ENCODE measurements around the gene ASPSCR1. TPM values are rescaled to one million over a fixed set of nuclear protein-coding genes. Genes with fewer than 3 reads are reported as not detected.

The ASPSCR1 gene
- total and polyA plus RNA-seq, 9 of the 15 experiments (the other 6 are each of a cell fraction or from before 2014, with no cell fraction given): 0.90 to 36.9 (median 11.6) TPM

DNA sequence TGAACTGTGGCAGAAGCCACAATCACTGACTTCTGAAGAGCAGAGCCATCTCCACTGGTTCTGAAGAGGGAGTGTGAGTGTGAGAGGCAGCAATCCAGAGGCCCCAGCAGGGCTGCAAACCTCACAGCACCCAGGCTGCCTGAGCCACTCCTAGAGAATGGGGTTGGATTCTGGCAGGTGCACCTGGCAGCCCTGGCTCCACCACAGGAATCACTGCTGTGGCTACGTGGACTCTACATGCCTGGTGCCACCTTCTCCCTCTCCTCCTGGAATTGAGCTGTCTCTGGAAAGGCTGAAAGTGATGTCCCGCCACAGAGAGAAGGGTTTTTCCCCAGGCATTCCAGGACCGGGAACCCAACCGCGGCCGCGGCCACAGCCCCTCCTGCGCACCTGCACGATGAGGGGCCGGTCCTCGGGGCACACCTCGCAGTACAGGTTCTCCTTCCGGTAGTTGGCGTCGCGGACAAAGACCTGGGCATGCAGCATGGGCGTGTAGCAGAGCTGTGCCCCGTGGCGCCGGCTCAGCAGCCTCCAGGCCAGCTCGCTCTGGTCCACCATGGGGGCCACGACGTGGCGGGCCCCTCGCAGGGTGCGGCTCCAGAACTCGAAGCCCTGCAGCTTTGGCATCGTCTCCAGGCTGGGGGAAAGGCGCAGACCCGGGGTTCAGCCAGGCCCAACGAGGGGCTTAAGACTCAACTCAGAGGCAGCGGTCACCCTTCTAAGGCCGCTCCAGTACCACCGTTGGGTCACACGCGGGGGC is 87.2 kb downstream of the ASPSCR1 start (continued):
- TF ChIP-seq ADNP (tag; IDR thresholded peaks at IDR 0.05): no peak
- no peak for TF ChIP-seq CC2D1A (IDR thresholded peaks at IDR 0.05)
- TF ChIP-seq, protein P1, sequence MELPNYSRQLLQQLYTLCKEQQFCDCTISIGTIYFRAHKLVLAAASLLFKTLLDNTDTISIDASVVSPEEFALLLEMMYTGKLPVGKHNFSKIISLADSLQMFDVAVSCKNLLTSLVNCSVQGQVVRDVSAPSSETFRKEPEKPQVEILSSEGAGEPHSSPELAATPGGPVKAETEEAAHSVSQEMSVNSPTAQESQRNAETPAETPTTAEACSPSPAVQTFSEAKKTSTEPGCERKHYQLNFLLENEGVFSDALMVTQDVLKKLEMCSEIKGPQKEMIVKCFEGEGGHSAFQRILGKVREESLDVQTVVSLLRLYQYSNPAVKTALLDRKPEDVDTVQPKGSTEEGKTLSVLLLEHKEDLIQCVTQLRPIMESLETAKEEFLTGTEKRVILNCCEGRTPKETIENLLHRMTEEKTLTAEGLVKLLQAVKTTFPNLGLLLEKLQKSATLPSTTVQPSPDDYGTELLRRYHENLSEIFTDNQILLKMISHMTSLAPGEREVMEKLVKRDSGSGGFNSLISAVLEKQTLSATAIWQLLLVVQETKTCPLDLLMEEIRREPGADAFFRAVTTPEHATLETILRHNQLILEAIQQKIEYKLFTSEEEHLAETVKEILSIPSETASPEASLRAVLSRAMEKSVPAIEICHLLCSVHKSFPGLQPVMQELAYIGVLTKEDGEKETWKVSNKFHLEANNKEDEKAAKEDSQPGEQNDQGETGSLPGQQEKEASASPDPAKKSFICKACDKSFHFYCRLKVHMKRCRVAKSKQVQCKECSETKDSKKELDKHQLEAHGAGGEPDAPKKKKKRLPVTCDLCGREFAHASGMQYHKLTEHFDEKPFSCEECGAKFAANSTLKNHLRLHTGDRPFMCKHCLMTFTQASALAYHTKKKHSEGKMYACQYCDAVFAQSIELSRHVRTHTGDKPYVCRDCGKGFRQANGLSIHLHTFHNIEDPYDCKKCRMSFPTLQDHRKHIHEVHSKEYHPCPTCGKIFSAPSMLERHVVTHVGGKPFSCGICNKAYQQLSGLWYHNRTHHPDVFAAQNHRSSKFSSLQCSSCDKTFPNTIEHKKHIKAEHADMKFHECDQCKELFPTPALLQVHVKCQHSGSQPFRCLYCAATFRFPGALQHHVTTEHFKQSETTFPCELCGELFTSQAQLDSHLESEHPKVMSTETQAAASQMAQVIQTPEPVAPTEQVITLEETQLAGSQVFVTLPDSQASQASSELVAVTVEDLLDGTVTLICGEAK (IDR thresholded peaks at IDR 0.05): no peak
- TF ChIP-seq, protein P1 (CRISPR knock-in tag; IDR thresholded peaks at IDR 0.05): no peak
- no peak for TF ChIP-seq PURB (CRISPR knock-in tag; IDR thresholded peaks at IDR 0.05; ENCODE audit: low read depth)
- no peak for TF ChIP-seq AFF1 (IDR thresholded peaks at IDR 0.05; ENCODE audit: low read depth in 1 of 2, partially characterized antibody in 2 of 2)
- TF ChIP-seq CBFB (CRISPR knock-in tag; IDR thresholded peaks at IDR 0.05): 0 out of 2 replicates have a peak, but pooled peaks have one; percentile 59
- no peak for TF ChIP-seq SNIP1 (IDR thresholded peaks at IDR 0.05; ENCODE audit: low read depth)
- no peak for TF ChIP-seq ZNF280A (IDR thresholded peaks at IDR 0.05; ENCODE audit: low read depth, partially characterized antibody)
- no peak for TF ChIP-seq CREBBP (IDR thresholded peaks at IDR 0.05; ENCODE audit: low read depth, low read length)
- no peak for TF ChIP-seq ZNF347 (CRISPR knock-in tag; IDR thresholded peaks at IDR 0.05; ENCODE audit: low read depth)
- TF ChIP-seq, protein P2, sequence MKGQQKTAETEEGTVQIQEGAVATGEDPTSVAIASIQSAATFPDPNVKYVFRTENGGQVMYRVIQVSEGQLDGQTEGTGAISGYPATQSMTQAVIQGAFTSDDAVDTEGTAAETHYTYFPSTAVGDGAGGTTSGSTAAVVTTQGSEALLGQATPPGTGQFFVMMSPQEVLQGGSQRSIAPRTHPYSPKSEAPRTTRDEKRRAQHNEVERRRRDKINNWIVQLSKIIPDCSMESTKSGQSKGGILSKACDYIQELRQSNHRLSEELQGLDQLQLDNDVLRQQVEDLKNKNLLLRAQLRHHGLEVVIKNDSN (CRISPR knock-in tag; IDR thresholded peaks at IDR 0.05): no peak

Measured in K562 (cell line).